Heart left ventricle (tissue), 13 donors: ENCODE data around the gene TRNP1.

Source experiments
- POLR2A ChIP-seq, 2 donors: fragments of 450-650 bp; IDR thresholded peaks; one replicate each; pipeline ENCODE4 v1.6.1; 2017; ENCODE audit warnings: antibody characterized with exemption in 2 of 2, mild to moderate bottlenecking in 2 of 2, moderate library complexity in 2 of 2
- TF ChIP-seq, protein P1 (sequence below), 12 donors: fragments of 200-600 bp; sonication (generic) in 4 of 12; IDR thresholded peaks; one replicate each; pipeline versions ENCODE4 v1.5.0 to v1.8.0; 2018 to 2022; ENCODE audit warnings: antibody characterized with exemption in 12 of 12, mild to moderate bottlenecking in 5 of 12
- donor health status: ischemic (EF 13 %, LVEDD 7.1; RV severe dilation, severe dysfunction).
- donor health status: DM: no; HTN: yes; CAD: no.
- donor health status: DM: no; HTN: no; CAD: no.
- donor health status: ischemic (EF 25% LVEDD 6.9; RV normal size, moderate dysfunction).
- donor health status: ischemic (EF 25% LVEDD 5.7; RV mildly dilated, moderate dysfunction).
- donor health status: ischemic (EF 35%, LVEDD 5.7; RV mildly dilated, moderate dysfunction).
- donor health status: nonischemic (EF 11% LVEDD 7.7; RV severe dilation, severe dysfunction).
- donor health status: DM: yes; HTN: yes; CAD: no.
- donor health status: PGD.
- donor health status: ischemic (EF 29% LVEDD 5.4; RV normal size, mild dysfunction).
- donor health status: nonischemic (EF 23%, LVEDD 6.1; RV moderate dilation, normal function).

GRCh38 chr1:26956321-26956720, 37.2 kb upstream of the TRNP1 start:
- TF ChIP-seq, protein P1, sequence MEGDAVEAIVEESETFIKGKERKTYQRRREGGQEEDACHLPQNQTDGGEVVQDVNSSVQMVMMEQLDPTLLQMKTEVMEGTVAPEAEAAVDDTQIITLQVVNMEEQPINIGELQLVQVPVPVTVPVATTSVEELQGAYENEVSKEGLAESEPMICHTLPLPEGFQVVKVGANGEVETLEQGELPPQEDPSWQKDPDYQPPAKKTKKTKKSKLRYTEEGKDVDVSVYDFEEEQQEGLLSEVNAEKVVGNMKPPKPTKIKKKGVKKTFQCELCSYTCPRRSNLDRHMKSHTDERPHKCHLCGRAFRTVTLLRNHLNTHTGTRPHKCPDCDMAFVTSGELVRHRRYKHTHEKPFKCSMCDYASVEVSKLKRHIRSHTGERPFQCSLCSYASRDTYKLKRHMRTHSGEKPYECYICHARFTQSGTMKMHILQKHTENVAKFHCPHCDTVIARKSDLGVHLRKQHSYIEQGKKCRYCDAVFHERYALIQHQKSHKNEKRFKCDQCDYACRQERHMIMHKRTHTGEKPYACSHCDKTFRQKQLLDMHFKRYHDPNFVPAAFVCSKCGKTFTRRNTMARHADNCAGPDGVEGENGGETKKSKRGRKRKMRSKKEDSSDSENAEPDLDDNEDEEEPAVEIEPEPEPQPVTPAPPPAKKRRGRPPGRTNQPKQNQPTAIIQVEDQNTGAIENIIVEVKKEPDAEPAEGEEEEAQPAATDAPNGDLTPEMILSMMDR (IDR thresholded peaks at IDR 0.05), result no peak
- TF ChIP-seq POLR2A (IDR thresholded peaks at IDR 0.05), result no peak
